ENCODE results near the gene SLC38A5. TPM values are rescaled to one million over a fixed set of nuclear protein-coding genes. Genes with fewer than 3 reads are reported as not detected.

The SLC38A5 gene
- total and polyA plus RNA-seq, 2 experiments from 2014 or later, result 20.7 to 47.7 TPM

- TF ChIP-seq, protein P1, sequence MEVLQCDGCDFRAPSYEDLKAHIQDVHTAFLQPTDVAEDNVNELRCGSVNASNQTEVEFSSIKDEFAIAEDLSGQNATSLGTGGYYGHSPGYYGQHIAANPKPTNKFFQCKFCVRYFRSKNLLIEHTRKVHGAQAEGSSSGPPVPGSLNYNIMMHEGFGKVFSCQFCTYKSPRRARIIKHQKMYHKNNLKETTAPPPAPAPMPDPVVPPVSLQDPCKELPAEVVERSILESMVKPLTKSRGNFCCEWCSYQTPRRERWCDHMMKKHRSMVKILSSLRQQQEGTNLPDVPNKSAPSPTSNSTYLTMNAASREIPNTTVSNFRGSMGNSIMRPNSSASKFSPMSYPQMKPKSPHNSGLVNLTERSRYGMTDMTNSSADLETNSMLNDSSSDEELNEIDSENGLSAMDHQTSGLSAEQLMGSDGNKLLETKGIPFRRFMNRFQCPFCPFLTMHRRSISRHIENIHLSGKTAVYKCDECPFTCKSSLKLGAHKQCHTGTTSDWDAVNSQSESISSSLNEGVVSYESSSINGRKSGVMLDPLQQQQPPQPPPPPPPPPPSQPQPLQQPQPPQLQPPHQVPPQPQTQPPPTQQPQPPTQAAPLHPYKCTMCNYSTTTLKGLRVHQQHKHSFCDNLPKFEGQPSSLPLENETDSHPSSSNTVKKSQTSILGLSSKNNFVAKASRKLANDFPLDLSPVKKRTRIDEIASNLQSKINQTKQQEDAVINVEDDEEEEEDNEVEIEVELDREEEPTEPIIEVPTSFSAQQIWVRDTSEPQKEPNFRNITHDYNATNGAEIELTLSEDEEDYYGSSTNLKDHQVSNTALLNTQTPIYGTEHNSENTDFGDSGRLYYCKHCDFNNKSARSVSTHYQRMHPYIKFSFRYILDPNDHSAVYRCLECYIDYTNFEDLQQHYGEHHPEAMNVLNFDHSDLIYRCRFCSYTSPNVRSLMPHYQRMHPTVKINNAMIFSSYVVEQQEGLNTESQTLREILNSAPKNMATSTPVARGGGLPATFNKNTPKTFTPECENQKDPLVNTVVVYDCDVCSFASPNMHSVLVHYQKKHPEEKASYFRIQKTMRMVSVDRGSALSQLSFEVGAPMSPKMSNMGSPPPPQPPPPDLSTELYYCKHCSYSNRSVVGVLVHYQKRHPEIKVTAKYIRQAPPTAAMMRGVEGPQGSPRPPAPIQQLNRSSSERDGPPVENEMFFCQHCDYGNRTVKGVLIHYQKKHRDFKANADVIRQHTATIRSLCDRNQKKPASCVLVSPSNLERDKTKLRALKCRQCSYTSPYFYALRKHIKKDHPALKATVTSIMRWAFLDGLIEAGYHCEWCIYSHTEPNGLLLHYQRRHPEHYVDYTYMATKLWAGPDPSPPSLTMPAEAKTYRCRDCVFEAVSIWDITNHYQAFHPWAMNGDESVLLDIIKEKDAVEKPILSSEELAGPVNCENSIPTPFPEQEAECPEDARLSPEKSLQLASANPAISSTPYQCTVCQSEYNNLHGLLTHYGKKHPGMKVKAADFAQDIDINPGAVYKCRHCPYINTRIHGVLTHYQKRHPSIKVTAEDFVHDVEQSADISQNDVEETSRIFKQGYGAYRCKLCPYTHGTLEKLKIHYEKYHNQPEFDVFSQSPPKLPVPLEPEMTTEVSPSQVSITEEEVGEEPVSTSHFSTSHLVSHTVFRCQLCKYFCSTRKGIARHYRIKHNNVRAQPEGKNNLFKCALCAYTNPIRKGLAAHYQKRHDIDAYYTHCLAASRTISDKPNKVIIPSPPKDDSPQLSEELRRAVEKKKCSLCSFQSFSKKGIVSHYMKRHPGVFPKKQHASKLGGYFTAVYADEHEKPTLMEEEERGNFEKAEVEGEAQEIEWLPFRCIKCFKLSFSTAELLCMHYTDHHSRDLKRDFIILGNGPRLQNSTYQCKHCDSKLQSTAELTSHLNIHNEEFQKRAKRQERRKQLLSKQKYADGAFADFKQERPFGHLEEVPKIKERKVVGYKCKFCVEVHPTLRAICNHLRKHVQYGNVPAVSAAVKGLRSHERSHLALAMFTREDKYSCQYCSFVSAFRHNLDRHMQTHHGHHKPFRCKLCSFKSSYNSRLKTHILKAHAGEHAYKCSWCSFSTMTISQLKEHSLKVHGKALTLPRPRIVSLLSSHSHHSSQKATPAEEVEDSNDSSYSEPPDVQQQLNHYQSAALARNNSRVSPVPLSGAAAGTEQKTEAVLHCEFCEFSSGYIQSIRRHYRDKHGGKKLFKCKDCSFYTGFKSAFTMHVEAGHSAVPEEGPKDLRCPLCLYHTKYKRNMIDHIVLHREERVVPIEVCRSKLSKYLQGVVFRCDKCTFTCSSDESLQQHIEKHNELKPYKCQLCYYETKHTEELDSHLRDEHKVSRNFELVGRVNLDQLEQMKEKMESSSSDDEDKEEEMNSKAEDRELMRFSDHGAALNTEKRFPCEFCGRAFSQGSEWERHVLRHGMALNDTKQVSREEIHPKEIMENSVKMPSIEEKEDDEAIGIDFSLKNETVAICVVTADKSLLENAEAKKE (CRISPR knock-in tag; IDR thresholded peaks at IDR 0.05), result no peak
- no peak for TF ChIP-seq JUNB (IDR thresholded peaks at IDR 0.05; ENCODE audit: unreplicated experiment)
- no peak for TF ChIP-seq CREB1 (CRISPR knock-in tag; IDR thresholded peaks at IDR 0.05; ENCODE audit: low read depth)
Observed at GRCh38 chrX:48504261-48504660, 34.2 kb upstream of the SLC38A5 start (continued).

DNA sequence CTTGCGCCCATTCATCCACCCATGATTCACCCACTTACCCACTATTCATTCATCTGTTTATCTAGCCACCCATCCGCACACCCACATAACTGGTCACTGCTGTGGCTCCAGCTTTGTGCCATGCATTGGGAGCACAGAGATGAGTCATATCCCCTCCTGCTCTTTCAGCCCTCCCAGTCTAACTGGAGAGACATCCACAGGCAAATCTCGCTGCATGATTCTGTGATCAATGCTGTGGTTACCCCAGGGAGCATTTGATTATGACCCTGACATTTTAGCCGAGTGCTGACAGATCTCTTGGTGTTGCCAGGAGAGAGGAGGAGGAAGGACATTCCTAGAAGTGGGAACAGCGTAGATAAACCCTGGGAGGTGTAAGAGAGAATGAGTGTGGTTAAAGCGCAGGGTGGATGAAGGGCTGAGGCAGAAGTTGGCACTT, 28.3 kb upstream of the SLC38A5 start:
- Histone ChIP-seq H3K27ac (ENCODE audit: low read depth) (no peak overlapping the region), H3K9me2 (ENCODE audit: insufficient read depth) (no peaks in the 10 kb centered on the region), H3K27me3 (ENCODE audit: insufficient read depth) (no peaks in the 10 kb centered on the region), H2AFZ (no peak overlapping the region), H3K4me1 (ENCODE audit: insufficient read depth) (no peaks in the 10 kb centered on the region), H3K79me2 (replicated peaks; ENCODE audit: insufficient read depth) (no peaks in the 10 kb centered on the region), H3F3A (replicated peaks; ENCODE audit: low read depth) (no peaks in the 10 kb centered on the region), H4K20me1 (replicated peaks; ENCODE audit: insufficient read depth) (no peaks in the 10 kb centered on the region), H3K4me2 (no peak overlapping the region), H3K36me3 (ENCODE audit: insufficient read depth) (no peaks in the 10 kb centered on the region), H3K4me3 (no peak overlapping the region)
- no peaks in the 10 kb centered on the region for H3K36me3 Mint-ChIP-seq (ENCODE audit: low read depth)
- H3K27ac Mint-ChIP-seq, result no peak overlapping the region
- DNase-seq (ENCODE audit: low spot score) (no peak), ATAC-seq (no peak)
- TF ChIP-seq STAT1 (IDR thresholded peaks at IDR 0.05; ENCODE audit: unreplicated experiment), result no peak
- no peak for TF ChIP-seq JUNB (IDR thresholded peaks at IDR 0.05; ENCODE audit: unreplicated experiment)
- TF ChIP-seq POLR2AphosphoS5 (IDR thresholded peaks at IDR 0.05; ENCODE audit: low read depth), result no peak
- TF ChIP-seq CREB1 (CRISPR knock-in tag; IDR thresholded peaks at IDR 0.05; ENCODE audit: low read depth), result no peak
- TF ChIP-seq, protein P2, sequence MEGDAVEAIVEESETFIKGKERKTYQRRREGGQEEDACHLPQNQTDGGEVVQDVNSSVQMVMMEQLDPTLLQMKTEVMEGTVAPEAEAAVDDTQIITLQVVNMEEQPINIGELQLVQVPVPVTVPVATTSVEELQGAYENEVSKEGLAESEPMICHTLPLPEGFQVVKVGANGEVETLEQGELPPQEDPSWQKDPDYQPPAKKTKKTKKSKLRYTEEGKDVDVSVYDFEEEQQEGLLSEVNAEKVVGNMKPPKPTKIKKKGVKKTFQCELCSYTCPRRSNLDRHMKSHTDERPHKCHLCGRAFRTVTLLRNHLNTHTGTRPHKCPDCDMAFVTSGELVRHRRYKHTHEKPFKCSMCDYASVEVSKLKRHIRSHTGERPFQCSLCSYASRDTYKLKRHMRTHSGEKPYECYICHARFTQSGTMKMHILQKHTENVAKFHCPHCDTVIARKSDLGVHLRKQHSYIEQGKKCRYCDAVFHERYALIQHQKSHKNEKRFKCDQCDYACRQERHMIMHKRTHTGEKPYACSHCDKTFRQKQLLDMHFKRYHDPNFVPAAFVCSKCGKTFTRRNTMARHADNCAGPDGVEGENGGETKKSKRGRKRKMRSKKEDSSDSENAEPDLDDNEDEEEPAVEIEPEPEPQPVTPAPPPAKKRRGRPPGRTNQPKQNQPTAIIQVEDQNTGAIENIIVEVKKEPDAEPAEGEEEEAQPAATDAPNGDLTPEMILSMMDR (conservative IDR thresholded peaks at IDR 0.05; ENCODE audit: low read depth in 2 of 2), result no peak
- TF ChIP-seq ZNF331 (CRISPR knock-in tag; IDR thresholded peaks at IDR 0.05; ENCODE audit: low read depth), result no peak
- no peak for TF ChIP-seq EZH2 (IDR thresholded peaks at IDR 0.05; ENCODE audit: low read depth, unreplicated experiment)
- no peak for TF ChIP-seq ZNF114 (CRISPR knock-in tag; IDR thresholded peaks at IDR 0.05)
- TF ChIP-seq, protein P3, sequence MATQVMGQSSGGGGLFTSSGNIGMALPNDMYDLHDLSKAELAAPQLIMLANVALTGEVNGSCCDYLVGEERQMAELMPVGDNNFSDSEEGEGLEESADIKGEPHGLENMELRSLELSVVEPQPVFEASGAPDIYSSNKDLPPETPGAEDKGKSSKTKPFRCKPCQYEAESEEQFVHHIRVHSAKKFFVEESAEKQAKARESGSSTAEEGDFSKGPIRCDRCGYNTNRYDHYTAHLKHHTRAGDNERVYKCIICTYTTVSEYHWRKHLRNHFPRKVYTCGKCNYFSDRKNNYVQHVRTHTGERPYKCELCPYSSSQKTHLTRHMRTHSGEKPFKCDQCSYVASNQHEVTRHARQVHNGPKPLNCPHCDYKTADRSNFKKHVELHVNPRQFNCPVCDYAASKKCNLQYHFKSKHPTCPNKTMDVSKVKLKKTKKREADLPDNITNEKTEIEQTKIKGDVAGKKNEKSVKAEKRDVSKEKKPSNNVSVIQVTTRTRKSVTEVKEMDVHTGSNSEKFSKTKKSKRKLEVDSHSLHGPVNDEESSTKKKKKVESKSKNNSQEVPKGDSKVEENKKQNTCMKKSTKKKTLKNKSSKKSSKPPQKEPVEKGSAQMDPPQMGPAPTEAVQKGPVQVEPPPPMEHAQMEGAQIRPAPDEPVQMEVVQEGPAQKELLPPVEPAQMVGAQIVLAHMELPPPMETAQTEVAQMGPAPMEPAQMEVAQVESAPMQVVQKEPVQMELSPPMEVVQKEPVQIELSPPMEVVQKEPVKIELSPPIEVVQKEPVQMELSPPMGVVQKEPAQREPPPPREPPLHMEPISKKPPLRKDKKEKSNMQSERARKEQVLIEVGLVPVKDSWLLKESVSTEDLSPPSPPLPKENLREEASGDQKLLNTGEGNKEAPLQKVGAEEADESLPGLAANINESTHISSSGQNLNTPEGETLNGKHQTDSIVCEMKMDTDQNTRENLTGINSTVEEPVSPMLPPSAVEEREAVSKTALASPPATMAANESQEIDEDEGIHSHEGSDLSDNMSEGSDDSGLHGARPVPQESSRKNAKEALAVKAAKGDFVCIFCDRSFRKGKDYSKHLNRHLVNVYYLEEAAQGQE (IDR thresholded peaks at IDR 0.05; ENCODE audit: unreplicated experiment), result no peak
- no peak for TF ChIP-seq EZH2phosphoT487 (IDR thresholded peaks at IDR 0.05; ENCODE audit: unreplicated experiment)
- no peak for TF ChIP-seq ETS1 (IDR thresholded peaks at IDR 0.05)
- TF ChIP-seq NANOG (IDR thresholded peaks at IDR 0.05; ENCODE audit: borderline replicate concordance), result no peak
- no peaks in the 10 kb centered on the region for H3K9me3 Mint-ChIP-seq
- peaks cover 2% of the 10 kb centered on the region for H3K27me3 Mint-ChIP-seq (ENCODE audit: insufficient read depth, low read depth, poor library complexity)
- H3K4me1 Mint-ChIP-seq, result no peaks in the 10 kb centered on the region
- no peak overlapping the region for H3K4me3 Mint-ChIP-seq
